Activated B cell treated with CpG ODN at 0.5 μM for 24 hours (primary cell): ENCODE data around the gene PHYHIPL. TPM values are rescaled to one million over a fixed set of nuclear protein-coding genes. Genes with fewer than 3 reads are reported as not detected.
"Not testable (repeated sequence)": the region's sequence is repeated elsewhere in the genome, so short reads cannot be mapped to it uniquely, and the experiment has no call there.

ENCODE experiments used
- ATAC-seq: fragments of 200-7000 bp; cut with Tn5 transposase; one replicate; pipeline ENCODE4 v1.10.0; 2021; ENCODE audit warnings: low read depth, mild to moderate bottlenecking, moderate library complexity
- CTCF ChIA-PET: fragments of 350-600 bp; sonication (Branson Sonifier 250); formaldehyde crosslinking; loops from one replicate; lab custom pipeline; 2021; ENCODE audit warnings: antibody characterized with exemption; lab: Charles Lee
- POLR2A ChIA-PET: fragments of 350-600 bp; sonication (Branson Sonifier 250); formaldehyde crosslinking; loops from one replicate; lab custom pipeline; 2021; ENCODE audit warnings: antibody characterized with exemption; lab: Charles Lee
- DNase-seq: peaks from one replicate; pipeline ENCODE4 v3.0.0; 2022
- H3K27ac Mint-ChIP-seq: one replicate; pipeline ENCODE4 v1.8.0; 2020; ENCODE audit warnings: mixed read lengths
- H3K27me3 Mint-ChIP-seq: one replicate; pipeline ENCODE4 v1.8.0; 2021; ENCODE audit warnings: mixed read lengths
- H3K36me3 Mint-ChIP-seq: one replicate; pipeline ENCODE4 v1.8.0; 2021; ENCODE audit warnings: low read depth, mixed read lengths
- H3K4me1 Mint-ChIP-seq: one replicate; pipeline ENCODE4 v1.8.0; 2021; ENCODE audit warnings: mixed read lengths
- H3K4me3 Mint-ChIP-seq: one replicate; pipeline ENCODE4 v1.8.0; 2020; ENCODE audit warnings: mild to moderate bottlenecking, mixed read lengths
- H3K9me3 Mint-ChIP-seq: one replicate; pipeline ENCODE4 v1.8.0; 2020; ENCODE audit warnings: mixed read lengths
- CTCF ChIP-seq: fragments of 200-600 bp; IDR thresholded peaks from one replicate; pipeline ENCODE4 v1.8.0; 2022; ENCODE audit warnings: antibody characterized with exemption, mild to moderate bottlenecking
- intact Hi-C: fragments of 100-400 bp; cut with micrococcal nuclease; formaldehyde crosslinking; loops from one replicate; pipeline ENCODE4 v1.15.1; 2024
- total RNA-seq: library from RNA; stranded (reverse); gene quantifications from 2 replicates; pipeline ENCODE4 v1.2.3, GENCODE V29; 2022

PHYHIPL gene
- total RNA-seq, 1 donor from 2014 or later = not detected

GRCh38 chr10:59229441-59229840, 53.0 kb downstream of the PHYHIPL start:
- Mint-ChIP-seq H3K36me3 (no peaks in the 10 kb centered on the region), H3K4me3 (no peak overlapping the region), H3K9me3 (no peaks in the 10 kb centered on the region), H3K4me1 (no peaks in the 10 kb centered on the region), H3K27me3 (peaks cover 5% of the 10 kb centered on the region), H3K27ac (no peak overlapping the region)
- ATAC-seq (no peak), DNase-seq (no peak)
- ChIA-PET CTCF (no interaction called here), POLR2A (no interaction called here)
- intact Hi-C loops = no loop called here
- no peak for TF ChIP-seq CTCF

- CTCF ChIA-PET = no interaction called here
- Mint-ChIP-seq H3K4me3 (no peak overlapping the region), H3K27ac (no peak overlapping the region), H3K9me3 (peaks cover 3% of the 10 kb centered on the region), H3K36me3 (no peaks in the 10 kb centered on the region), H3K4me1 (no peaks in the 10 kb centered on the region), H3K27me3 (peaks cover 5% of the 10 kb centered on the region)
- POLR2A ChIA-PET = no interaction called here
- intact Hi-C loops = no loop called here
- DNase-seq (no peak), ATAC-seq (no peak)
- no peak for TF ChIP-seq CTCF
Observed at GRCh38 chr10:59234194-59234593, 57.8 kb downstream of the PHYHIPL start.

DNA sequence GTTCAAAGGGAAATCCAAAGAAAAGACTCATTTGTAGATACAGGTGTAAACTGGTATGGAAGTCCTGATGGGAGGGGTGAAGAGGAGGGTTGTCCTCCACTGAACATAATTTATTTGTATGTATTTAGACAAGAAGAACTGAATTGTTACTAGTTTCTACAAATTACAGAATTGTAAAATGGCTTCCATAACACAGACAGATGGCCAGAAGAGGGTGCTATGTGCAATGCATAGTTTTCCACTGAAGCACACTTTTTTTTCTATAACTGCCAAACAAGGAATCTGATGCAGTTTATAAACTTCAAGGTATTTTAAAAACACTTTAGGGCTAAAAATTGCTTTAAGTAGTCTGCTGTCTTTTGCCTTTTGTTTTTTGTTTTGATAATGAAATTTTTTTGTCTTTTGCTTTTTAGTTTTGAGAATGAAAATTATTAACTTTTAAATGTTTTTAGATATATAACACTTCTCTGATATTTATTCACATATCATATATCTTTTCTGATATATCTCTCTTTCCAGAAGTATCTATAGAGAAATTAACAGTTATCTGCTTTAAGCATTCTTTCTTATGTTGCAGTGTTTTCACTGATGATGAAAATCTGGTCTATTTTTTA, 58.5 kb downstream of the PHYHIPL start:
- DNase-seq = no peak
- no peak for TF ChIP-seq CTCF
- H3K36me3 Mint-ChIP-seq = no peaks in the 10 kb centered on the region
- H3K4me1 Mint-ChIP-seq = no peaks in the 10 kb centered on the region
- peaks cover 6% of the 10 kb centered on the region for H3K27me3 Mint-ChIP-seq
- ChIA-PET POLR2A (no interaction called here), CTCF (no interaction called here)
- ATAC-seq = no peak
- no peak overlapping the region for H3K27ac Mint-ChIP-seq
- peaks cover 3% of the 10 kb centered on the region for H3K9me3 Mint-ChIP-seq
- intact Hi-C loops = no loop called here
- H3K4me3 Mint-ChIP-seq = no peak overlapping the region

GRCh38 chr10:59236064-59236697, 59.7 kb downstream of the PHYHIPL start:
- H3K27me3 Mint-ChIP-seq = peaks cover 6% of the 10 kb centered on the region
- no peak for DNase-seq
- H3K4me3 Mint-ChIP-seq = no peak overlapping the region
- H3K4me1 Mint-ChIP-seq = no peaks in the 10 kb centered on the region
- H3K9me3 Mint-ChIP-seq = peaks cover 3% of the 10 kb centered on the region
- ATAC-seq = no peak
- no peak overlapping the region for H3K27ac Mint-ChIP-seq
- no peak for TF ChIP-seq CTCF
- intact Hi-C loops = no loop called here
- CTCF ChIA-PET = no interaction called here
- H3K36me3 Mint-ChIP-seq = no peaks in the 10 kb centered on the region
- POLR2A ChIA-PET = no interaction called here

- TF ChIP-seq CTCF = no peak
- H3K4me1 Mint-ChIP-seq = no peaks in the 10 kb centered on the region
- DNase-seq (no peak), ATAC-seq (no peak)
- no peak overlapping the region for H3K4me3 Mint-ChIP-seq
- ChIA-PET POLR2A (no interaction called here), CTCF (no interaction called here)
- no peaks in the 10 kb centered on the region for H3K36me3 Mint-ChIP-seq
- H3K27me3 Mint-ChIP-seq = peaks cover 8% of the 10 kb centered on the region
- peaks cover 3% of the 10 kb centered on the region for H3K9me3 Mint-ChIP-seq
- intact Hi-C loops = no loop called here
- H3K27ac Mint-ChIP-seq = no peak overlapping the region
Observed at GRCh38 chr10:59237775-59238174, 61.3 kb downstream of the PHYHIPL start.

DNA sequence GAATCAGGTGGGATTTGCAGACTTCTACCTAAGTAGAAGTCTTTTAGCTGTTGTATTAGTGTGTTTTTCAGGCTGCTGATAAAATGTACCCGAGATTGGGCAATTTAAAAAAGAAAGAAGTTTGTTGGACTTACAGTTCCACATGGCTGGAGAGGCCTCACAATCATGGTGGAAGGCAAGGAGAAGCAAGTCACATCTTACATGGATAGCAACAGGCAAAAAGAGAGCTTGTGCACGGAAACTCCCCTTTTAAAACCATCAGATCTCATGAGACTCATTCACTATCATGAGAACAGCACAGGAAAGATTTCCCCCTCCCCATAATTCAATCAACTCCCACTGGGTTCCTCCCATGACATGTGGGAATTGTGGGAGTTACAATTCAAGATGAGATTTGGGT, 62.7 kb downstream of the PHYHIPL start:
- H3K27me3 Mint-ChIP-seq = peaks cover 11% of the 10 kb centered on the region
- POLR2A ChIA-PET, H3K9me3 Mint-ChIP-seq, DNase-seq, ATAC-seq, H3K27ac Mint-ChIP-seq, CTCF ChIA-PET, intact Hi-C loops, H3K4me1 Mint-ChIP-seq, H3K36me3 Mint-ChIP-seq, H3K4me3 Mint-ChIP-seq: not testable (repeated sequence)
